Neutrophil (primary cell): Measurements from ENCODE around the gene EEF2K.
A peak's percentile ranks its signal among the peaks of the same experiment; 100 is the strongest.

Experiments used
- H3K27ac ChIP-seq: fragments of 200-600 bp; sonication (generic); 2 replicates; pipeline ENCODE4 v1.5.1; 2016; ENCODE audit warnings: mild to moderate bottlenecking, moderate library complexity
- H3K27me3 ChIP-seq: fragments of 200-600 bp; sonication (generic); 2 replicates; pipeline ENCODE4 v1.6.0; 2016; ENCODE audit warnings: mild to moderate bottlenecking
- H3K36me3 ChIP-seq: fragments of 200-600 bp; sonication (generic); 2 replicates; pipeline ENCODE4 v1.5.1; 2017
- H3K4me1 ChIP-seq, 2 experiments: fragments of 200-600 bp in 1 of 2; sonication (generic) in 1 of 2; 1 replicate in 1 of 2; 2 replicates in 1 of 2; pipeline versions ENCODE4 v1.5.1 to v1.6.1; 2013 to 2016; ENCODE audit warnings: low read depth in 1 of 2, low read length in 1 of 2, mild to moderate bottlenecking in 1 of 2, moderate library complexity in 1 of 2; ENCODE audit not compliant: control insufficient read depth in 1 of 2, insufficient read depth in 1 of 2
- H3K4me3 ChIP-seq, 2 experiments: fragments of 200-600 bp in 1 of 2; sonication (generic) in 1 of 2; 1 replicate in 1 of 2; 2 replicates in 1 of 2; pipeline ENCODE4 v1.5.1; 2013 to 2016; ENCODE audit warnings: low read depth in 1 of 2, low read length in 1 of 2, mild to moderate bottlenecking in 1 of 2, moderate library complexity in 1 of 2
- H3K9me3 ChIP-seq: fragments of 200-600 bp; sonication (generic); 2 replicates; pipeline ENCODE4 v1.5.1; 2016
- CTCF ChIP-seq: fragments of 200-600 bp; sonication (generic); IDR thresholded peaks from 2 replicates; pipeline ENCODE4 v1.5.1; 2016; ENCODE audit warnings: antibody characterized with exemption

The EEF2K gene

GRCh38 chr16:22232277-22233036, 26.4 kb downstream of the EEF2K start:
- H3K4me3 ChIP-seq = no peak overlapping the region
- peaks cover 15% of the 10 kb centered on the region for H3K36me3 ChIP-seq

GRCh38 chr16:22233037-22233372, 26.9 kb downstream of the EEF2K start:
- no peaks in the 10 kb centered on the region for H3K9me3 ChIP-seq
- no peak for TF ChIP-seq CTCF
- no peaks in the 10 kb centered on the region for H3K27me3 ChIP-seq
- H3K4me1 ChIP-seq = peaks cover 7 to 8% of the 10 kb centered on the region in 2 experiments
- H3K4me3 ChIP-seq = no peak overlapping the region
- H3K36me3 ChIP-seq = peaks cover 15% of the 10 kb centered on the region
- no peak overlapping the region for H3K27ac ChIP-seq

More at GRCh38 chr16:22232277-22233036, 26.4 kb downstream of the EEF2K start:
- H3K9me3 ChIP-seq = no peaks in the 10 kb centered on the region
- H3K27ac ChIP-seq = no peak overlapping the region
- H3K27me3 ChIP-seq = no peaks in the 10 kb centered on the region
- peaks cover 7 to 8% of the 10 kb centered on the region in 2 experiments for H3K4me1 ChIP-seq
- TF ChIP-seq CTCF = no peak

- Histone ChIP-seq H3K27me3 (no peaks in the 10 kb centered on the region), H3K27ac (no peak overlapping the region), H3K4me1 (peaks cover 10% of the 10 kb centered on the region in 2 experiments), H3K4me3 (no peak overlapping the region), H3K9me3 (no peaks in the 10 kb centered on the region), H3K36me3 (peaks cover 4% of the 10 kb centered on the region)
- TF ChIP-seq CTCF = no peak
Measured at GRCh38 chr16:22235839-22236745, 30.0 kb downstream of the EEF2K start.

- Histone ChIP-seq H3K4me3 (no peak overlapping the region), H3K4me1 (peaks cover 14 to 18% of the 10 kb centered on the region in 2 experiments), H3K27ac (no peak overlapping the region), H3K9me3 (no peaks in the 10 kb centered on the region), H3K27me3 (no peaks in the 10 kb centered on the region), H3K36me3 (no peaks in the 10 kb centered on the region)
- TF ChIP-seq CTCF = no peak
Measured at GRCh38 chr16:22239131-22239805, 33.2 kb downstream of the EEF2K start.

- H3K27ac ChIP-seq = peak overlapping the region; percentile 70
Measured at GRCh38 chr16:22240023-22240710, 34.1 kb downstream of the EEF2K start.

More at GRCh38 chr16:22240023-22240710, 34.1 kb downstream of the EEF2K start:
- H3K4me1 ChIP-seq = peaks cover 14 to 18% of the 10 kb centered on the region in 2 experiments
- no peaks in the 10 kb centered on the region for H3K9me3 ChIP-seq
- H3K4me3 ChIP-seq = no peak overlapping the region
- no peaks in the 10 kb centered on the region for H3K36me3 ChIP-seq
- TF ChIP-seq CTCF = no peak
- H3K27me3 ChIP-seq = no peaks in the 10 kb centered on the region
